Effector memory CD8-positive, alpha-beta T cell (primary cell): ENCODE results near the gene CFI.

Experiments used
- ATAC-seq: fragments of 150-1000 bp; cut with Tn5 transposase; replicated peaks from 2 replicates; pipeline ENCODE4 v1.10.0; 2021; ENCODE audit warnings: mild to moderate bottlenecking, moderate library complexity
- DNase-seq, 3 experiments: peaks; one replicate each; pipeline ENCODE4 v3.0.0; 2021
- H3K27ac Mint-ChIP-seq, 2 donors: one replicate each; pipeline ENCODE4 v1.8.0; 2022; ENCODE audit warnings: mild to moderate bottlenecking in 2 of 2, mixed read lengths in 2 of 2, moderate library complexity in 2 of 2
- H3K27me3 Mint-ChIP-seq, 2 donors: one replicate each; pipeline ENCODE4 v1.8.0; 2022; ENCODE audit warnings: mixed read lengths in 2 of 2
- H3K36me3 Mint-ChIP-seq: one replicate; pipeline ENCODE4 v1.8.0; 2022; ENCODE audit warnings: mild to moderate bottlenecking, moderate library complexity, mixed read lengths; ENCODE audit not compliant: insufficient read depth
- H3K4me1 Mint-ChIP-seq, 2 donors: one replicate each; pipeline ENCODE4 v1.8.0; 2022; ENCODE audit warnings: low read depth in 2 of 2, mixed read lengths in 2 of 2
- H3K4me3 Mint-ChIP-seq, 2 donors: one replicate each; pipeline ENCODE4 v1.8.0; 2022; ENCODE audit warnings: mild to moderate bottlenecking in 2 of 2, mixed read lengths in 2 of 2, moderate library complexity in 2 of 2
- H3K9me3 Mint-ChIP-seq, 2 donors: one replicate each; pipeline ENCODE4 v1.8.0; 2022; ENCODE audit warnings: mixed read lengths in 2 of 2

The CFI gene

GRCh38 chr4:109764376-109764775 is 37.4 kb downstream of the CFI start:
- H3K4me3 Mint-ChIP-seq = no peak overlapping the region
- DNase-seq = no peak

DNA sequence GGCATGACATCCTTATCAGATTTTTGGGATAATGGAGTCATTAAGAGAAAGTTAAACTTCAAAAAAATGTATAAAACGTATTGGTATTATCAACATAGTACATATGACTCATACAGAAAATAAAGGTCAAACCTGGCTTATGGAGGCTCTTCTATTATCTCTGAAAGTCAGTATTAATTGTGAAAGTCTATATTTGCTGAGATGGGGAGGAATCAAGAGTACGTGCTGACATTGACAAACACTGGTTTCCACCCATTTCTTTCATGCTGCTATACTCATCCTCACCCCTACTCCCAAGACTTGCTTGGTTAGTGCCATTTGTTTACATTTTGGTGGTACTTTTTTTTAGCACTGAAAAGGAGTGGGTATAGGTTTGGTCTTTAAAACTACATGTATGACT is 41.1 kb downstream of the CFI start:
- Mint-ChIP-seq H3K36me3 (no peaks in the 10 kb centered on the region), H3K27me3 (peaks cover 28 to 29% of the 10 kb centered on the region in 2 donors), H3K9me3 (no peaks in the 10 kb centered on the region), H3K27ac (no peak overlapping the region), H3K4me1 (no peaks in the 10 kb centered on the region), H3K4me3 (no peak overlapping the region)
- no peak for DNase-seq
- no peak for ATAC-seq

More at GRCh38 chr4:109764376-109764775, 37.4 kb downstream of the CFI start:
- no peaks in the 10 kb centered on the region for H3K36me3 Mint-ChIP-seq
- H3K27ac Mint-ChIP-seq = no peak overlapping the region
- H3K4me1 Mint-ChIP-seq = no peaks in the 10 kb centered on the region
- H3K9me3 Mint-ChIP-seq = no peaks in the 10 kb centered on the region
- peaks cover 37 to 47% of the 10 kb centered on the region in 2 donors for H3K27me3 Mint-ChIP-seq
- ATAC-seq = no peak

GRCh38 chr4:109755656-109756055 is 46.1 kb downstream of the CFI start:
- Mint-ChIP-seq H3K4me3 (no peak overlapping the region), H3K9me3 (no peaks in the 10 kb centered on the region), H3K4me1 (no peaks in the 10 kb centered on the region), H3K27ac (no peak overlapping the region), H3K36me3 (no peaks in the 10 kb centered on the region), H3K27me3 (peaks cover 0 to 7% of the 10 kb centered on the region in 2 donors)
- DNase-seq (no peak), ATAC-seq (no peak)

GRCh38 chr4:109754093-109754857 is 47.5 kb downstream of the CFI start:
- Mint-ChIP-seq H3K9me3 (no peaks in the 10 kb centered on the region), H3K4me1 (no peaks in the 10 kb centered on the region), H3K27me3 (peaks cover 0 to 6% of the 10 kb centered on the region in 2 donors), H3K36me3 (no peaks in the 10 kb centered on the region), H3K4me3 (no peak overlapping the region), H3K27ac (no peak overlapping the region)
- ATAC-seq (peak; percentile 60), DNase-seq (no peak)

DNA sequence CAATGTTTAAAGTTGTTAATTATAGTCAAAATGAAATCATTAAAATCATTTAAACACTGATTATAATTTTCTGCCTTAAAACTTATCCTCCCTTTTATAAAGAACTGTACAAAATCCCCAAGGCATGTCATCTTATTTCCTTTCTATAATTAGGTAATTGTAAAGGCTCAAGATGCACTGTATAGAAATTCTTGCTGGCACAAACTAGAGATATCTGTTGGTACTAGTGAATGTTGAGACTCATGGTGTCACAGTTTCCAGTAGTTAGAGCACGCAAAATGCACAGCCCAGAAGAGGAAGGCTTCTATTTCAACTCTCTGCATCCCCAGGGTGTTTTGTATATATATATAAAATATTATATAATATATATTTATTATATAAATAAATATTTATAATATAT is 49.3 kb downstream of the CFI start:
- no peaks in the 10 kb centered on the region for H3K9me3 Mint-ChIP-seq
- no peaks in the 10 kb centered on the region for H3K36me3 Mint-ChIP-seq
- H3K4me3 Mint-ChIP-seq = no peak overlapping the region
- H3K4me1 Mint-ChIP-seq = no peaks in the 10 kb centered on the region
- DNase-seq (no peak), ATAC-seq (no peak)
- H3K27me3 Mint-ChIP-seq = peaks cover 0 to 6% of the 10 kb centered on the region in 2 donors
- no peak overlapping the region for H3K27ac Mint-ChIP-seq

GRCh38 chr4:109751852-109752251 is 49.9 kb downstream of the CFI start:
- no peaks in the 10 kb centered on the region for H3K4me1 Mint-ChIP-seq
- H3K27me3 Mint-ChIP-seq = peaks cover 0 to 6% of the 10 kb centered on the region in 2 donors
- H3K36me3 Mint-ChIP-seq = no peaks in the 10 kb centered on the region
- DNase-seq (no peak), ATAC-seq (no peak)
- H3K4me3 Mint-ChIP-seq = no peak overlapping the region
- H3K27ac Mint-ChIP-seq = no peak overlapping the region
- H3K9me3 Mint-ChIP-seq = no peaks in the 10 kb centered on the region

- DNase-seq (no peak), ATAC-seq (no peak)
- H3K27me3 Mint-ChIP-seq = peaks cover 0 to 7% of the 10 kb centered on the region in 2 donors
- H3K4me3 Mint-ChIP-seq = no peak overlapping the region
- H3K9me3 Mint-ChIP-seq = no peaks in the 10 kb centered on the region
- no peaks in the 10 kb centered on the region for H3K36me3 Mint-ChIP-seq
- H3K27ac Mint-ChIP-seq = no peak overlapping the region
- no peaks in the 10 kb centered on the region for H3K4me1 Mint-ChIP-seq
Measured at GRCh38 chr4:109750652-109751244, 51.1 kb downstream of the CFI start.

GRCh38 chr4:109749388-109750082 is 52.3 kb downstream of the CFI start:
- ATAC-seq = no peak
- Mint-ChIP-seq H3K4me1 (no peaks in the 10 kb centered on the region), H3K27ac (no peak overlapping the region), H3K9me3 (no peaks in the 10 kb centered on the region), H3K4me3 (no peak overlapping the region), H3K27me3 (peaks cover 0 to 7% of the 10 kb centered on the region in 2 donors), H3K36me3 (no peaks in the 10 kb centered on the region)
- no peak for DNase-seq

DNA sequence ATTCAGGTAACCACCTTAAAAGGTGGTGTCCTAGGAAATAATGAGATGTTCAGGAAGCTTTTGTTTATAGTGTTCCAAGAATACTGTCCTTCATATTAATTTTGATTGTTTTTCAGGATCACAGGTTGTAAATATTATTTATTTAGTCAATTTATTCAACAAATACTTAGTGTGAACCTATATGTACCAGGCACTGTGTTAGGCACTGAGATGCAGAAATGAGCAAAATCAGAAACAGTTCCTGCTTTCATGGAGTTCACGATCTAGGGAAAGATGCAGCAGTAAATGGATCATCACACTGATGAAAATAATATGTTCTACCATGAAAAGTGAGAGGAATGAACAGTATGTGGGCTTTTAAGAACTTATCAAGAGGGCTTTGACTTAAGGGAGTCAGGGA is 53.7 kb downstream of the CFI start:
- H3K4me1 Mint-ChIP-seq = no peaks in the 10 kb centered on the region
- no peaks in the 10 kb centered on the region for H3K36me3 Mint-ChIP-seq
- DNase-seq (no peak), ATAC-seq (no peak)
- peaks cover 0 to 11% of the 10 kb centered on the region in 2 donors for H3K27me3 Mint-ChIP-seq
- H3K27ac Mint-ChIP-seq = no peak overlapping the region
- no peak overlapping the region for H3K4me3 Mint-ChIP-seq
- no peaks in the 10 kb centered on the region for H3K9me3 Mint-ChIP-seq

DNA sequence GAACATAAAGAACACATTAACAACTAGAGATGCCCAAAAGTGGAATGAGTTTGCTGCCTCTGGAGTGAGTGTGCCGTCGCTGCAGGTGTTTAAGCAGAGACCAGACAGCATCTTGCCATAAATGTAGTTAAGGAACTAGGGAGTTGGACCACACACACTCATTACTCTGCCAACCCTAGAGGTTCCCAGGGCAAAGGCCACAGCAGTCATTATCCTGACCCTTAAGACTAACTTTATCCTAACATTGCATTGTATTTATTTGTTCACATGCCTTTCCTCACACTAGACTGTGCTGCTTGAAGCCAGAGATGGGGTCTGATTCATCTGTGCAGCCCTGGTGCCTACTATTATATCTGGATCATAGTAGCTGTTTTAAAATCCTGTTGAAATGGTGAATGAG is 55.1 kb downstream of the CFI start:
- H3K36me3 Mint-ChIP-seq = no peaks in the 10 kb centered on the region
- no peaks in the 10 kb centered on the region for H3K4me1 Mint-ChIP-seq
- H3K27ac Mint-ChIP-seq = no peak overlapping the region

DNA sequence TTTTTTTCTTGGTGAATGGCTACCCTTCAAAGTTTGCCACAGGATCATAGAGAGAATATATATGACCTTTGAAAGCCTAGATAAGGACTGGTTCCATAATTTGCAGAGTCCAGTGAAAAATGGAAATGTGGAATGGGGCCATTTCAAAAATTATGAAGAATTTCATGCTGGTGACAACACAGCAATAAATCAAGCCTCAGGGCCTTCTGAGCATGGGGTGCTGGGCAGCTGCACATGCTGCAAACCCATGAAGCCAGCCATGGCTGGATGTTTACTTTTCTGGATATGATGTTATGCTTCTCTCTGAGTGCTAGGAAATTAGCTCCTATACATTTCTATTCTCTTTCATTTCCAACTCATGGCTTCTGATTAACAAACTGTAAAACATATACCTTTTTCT is 56.0 kb downstream of the CFI start:
- Mint-ChIP-seq H3K27me3 (peaks cover 0 to 11% of the 10 kb centered on the region in 2 donors), H3K27ac (no peak overlapping the region)

More for the DNA sequence above, 55.1 kb downstream of the CFI start:
- ATAC-seq = no peak
- Mint-ChIP-seq H3K4me3 (no peak overlapping the region), H3K9me3 (no peaks in the 10 kb centered on the region), H3K27me3 (peaks cover 0 to 11% of the 10 kb centered on the region in 2 donors)
- no peak for DNase-seq

GRCh38 chr4:109739547-109739946 is 62.3 kb downstream of the CFI start:
- Mint-ChIP-seq H3K36me3 (no peaks in the 10 kb centered on the region), H3K9me3 (no peaks in the 10 kb centered on the region), H3K27ac (no peak overlapping the region), H3K4me1 (no peaks in the 10 kb centered on the region), H3K4me3 (no peak overlapping the region), H3K27me3 (peaks cover 0 to 9% of the 10 kb centered on the region in 2 donors)
- DNase-seq = no peak
- no peak for ATAC-seq

More for the DNA sequence above, 56.0 kb downstream of the CFI start:
- H3K4me3 Mint-ChIP-seq = no peak overlapping the region
- H3K36me3 Mint-ChIP-seq = no peaks in the 10 kb centered on the region
- ATAC-seq (no peak), DNase-seq (no peak)
- no peaks in the 10 kb centered on the region for H3K4me1 Mint-ChIP-seq
- H3K9me3 Mint-ChIP-seq = no peaks in the 10 kb centered on the region

GRCh38 chr4:109738104-109738872 is 63.5 kb downstream of the CFI start:
- ATAC-seq = no peak
- Mint-ChIP-seq H3K4me1 (no peaks in the 10 kb centered on the region), H3K4me3 (no peak overlapping the region), H3K27me3 (peaks cover 0 to 5% of the 10 kb centered on the region in 2 donors), H3K36me3 (no peaks in the 10 kb centered on the region), H3K9me3 (no peaks in the 10 kb centered on the region), H3K27ac (no peak overlapping the region)
- DNase-seq = no peak
